Measurements from ENCODE around the gene LTB. TPM values are rescaled to one million over a fixed set of nuclear protein-coding genes. Genes with fewer than 3 reads are reported as not detected.

The LTB gene
- total RNA-seq, 1 donor from 2014 or later, result 155 TPM

DNA sequence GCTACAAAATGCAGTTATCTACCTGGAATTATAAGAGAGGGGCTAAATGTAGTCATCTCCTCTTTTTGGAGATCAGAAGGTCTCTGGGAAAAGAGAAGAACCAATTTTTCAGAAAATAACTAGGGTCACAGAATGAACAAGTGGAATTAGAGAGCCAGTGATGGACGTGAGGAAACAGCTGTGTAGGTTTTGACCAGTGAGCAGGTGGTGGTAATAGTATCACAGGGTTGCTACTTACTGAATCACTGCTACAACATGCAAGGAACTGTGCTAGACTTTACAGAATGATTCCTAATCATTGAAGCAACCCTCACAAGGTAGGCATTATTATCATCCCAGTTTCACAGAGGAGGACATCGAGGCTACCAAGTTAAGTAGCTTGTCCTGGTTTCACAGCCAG, 37.5 kb downstream of the LTB start:
- POLR2A ChIA-PET, result interaction anchor here (8.7 kb wide), 1 partner anchor 52 kb away, joined by 234 read pairs; no protein-coding TSS in a partner anchor

DNA sequence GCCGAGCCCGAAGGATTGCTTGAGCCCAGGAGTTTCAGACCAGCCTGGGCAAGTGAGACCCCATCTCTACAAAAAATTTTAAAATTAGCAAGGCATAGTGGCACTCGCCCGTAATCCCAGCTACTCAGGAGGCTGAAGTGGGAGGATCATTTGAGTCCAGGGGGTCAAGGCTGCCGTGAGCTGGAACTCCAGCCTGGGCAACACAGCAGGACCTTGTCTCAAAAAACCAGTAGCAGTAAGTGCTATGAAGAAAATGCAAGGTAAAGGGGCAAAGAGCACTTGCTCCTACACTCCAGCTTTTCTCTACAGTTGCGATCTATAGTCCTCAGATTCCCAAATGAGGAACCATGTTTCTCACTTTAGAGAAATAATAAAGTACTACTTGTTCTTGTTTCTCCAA, 38.6 kb downstream of the LTB start:
- TF ChIP-seq, protein P1, sequence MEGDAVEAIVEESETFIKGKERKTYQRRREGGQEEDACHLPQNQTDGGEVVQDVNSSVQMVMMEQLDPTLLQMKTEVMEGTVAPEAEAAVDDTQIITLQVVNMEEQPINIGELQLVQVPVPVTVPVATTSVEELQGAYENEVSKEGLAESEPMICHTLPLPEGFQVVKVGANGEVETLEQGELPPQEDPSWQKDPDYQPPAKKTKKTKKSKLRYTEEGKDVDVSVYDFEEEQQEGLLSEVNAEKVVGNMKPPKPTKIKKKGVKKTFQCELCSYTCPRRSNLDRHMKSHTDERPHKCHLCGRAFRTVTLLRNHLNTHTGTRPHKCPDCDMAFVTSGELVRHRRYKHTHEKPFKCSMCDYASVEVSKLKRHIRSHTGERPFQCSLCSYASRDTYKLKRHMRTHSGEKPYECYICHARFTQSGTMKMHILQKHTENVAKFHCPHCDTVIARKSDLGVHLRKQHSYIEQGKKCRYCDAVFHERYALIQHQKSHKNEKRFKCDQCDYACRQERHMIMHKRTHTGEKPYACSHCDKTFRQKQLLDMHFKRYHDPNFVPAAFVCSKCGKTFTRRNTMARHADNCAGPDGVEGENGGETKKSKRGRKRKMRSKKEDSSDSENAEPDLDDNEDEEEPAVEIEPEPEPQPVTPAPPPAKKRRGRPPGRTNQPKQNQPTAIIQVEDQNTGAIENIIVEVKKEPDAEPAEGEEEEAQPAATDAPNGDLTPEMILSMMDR (IDR thresholded peaks at IDR 0.05), result no peak
- Mint-ChIP-seq H3K4me1 (peaks cover 65% of the 10 kb centered on the region), H3K36me3 (ENCODE audit: low read depth) (peaks cover 41% of the 10 kb centered on the region), H3K4me3 (no peak overlapping the region), H3K27me3 (no peaks in the 10 kb centered on the region), H3K9me3 (no peaks in the 10 kb centered on the region), H3K27ac (no peak overlapping the region)
- intact Hi-C loops (cut with micrococcal nuclease), result loop anchor here (10.0 kb wide), 1 partner anchor 651 kb away; the partner anchor contains the start of genes GPSM3 and PBX2
- CTCF ChIA-PET, result interaction anchor here (0.7 to 25.8 kb wide), 3 partner anchors 35 to 74 kb away, joined by 3 to 773 read pairs (median 611); partner anchors contain the start of genes LST1, LTA, LTB and NCR3
- POLR2A ChIA-PET, result interaction anchor here (1.9 to 3.6 kb wide), 3 partner anchors 7 to 49 kb away, joined by 4 to 26 read pairs (median 13); partner anchors contain the start of genes LTB and NCR3
- no peak for DNase-seq
- no peak for ATAC-seq (ENCODE audit: low read depth)

More for the DNA sequence above, 37.5 kb downstream of the LTB start:
- H3K27ac Mint-ChIP-seq, result no peak overlapping the region
- peaks cover 62% of the 10 kb centered on the region for H3K4me1 Mint-ChIP-seq
- intact Hi-C loops (cut with micrococcal nuclease), result loop anchor here (10.0 kb wide), 1 partner anchor 650 kb away; the partner anchor contains the start of genes GPSM3 and PBX2
- TF ChIP-seq, protein P1 (IDR thresholded peaks at IDR 0.05), result no peak
- no peak for DNase-seq
- H3K36me3 Mint-ChIP-seq (ENCODE audit: low read depth), result peaks cover 34% of the 10 kb centered on the region
- ATAC-seq (ENCODE audit: low read depth), result no peak
- peak overlapping the region; percentile 21 for H3K4me3 Mint-ChIP-seq
- H3K27me3 Mint-ChIP-seq, result no peaks in the 10 kb centered on the region
- CTCF ChIA-PET, result interaction anchor here (21.5 to 25.8 kb wide), 2 partner anchors 34 to 53 kb away, joined by 611 to 773 read pairs; partner anchors contain the start of genes LST1, LTA, LTB and NCR3
- no peaks in the 10 kb centered on the region for H3K9me3 Mint-ChIP-seq

DNA sequence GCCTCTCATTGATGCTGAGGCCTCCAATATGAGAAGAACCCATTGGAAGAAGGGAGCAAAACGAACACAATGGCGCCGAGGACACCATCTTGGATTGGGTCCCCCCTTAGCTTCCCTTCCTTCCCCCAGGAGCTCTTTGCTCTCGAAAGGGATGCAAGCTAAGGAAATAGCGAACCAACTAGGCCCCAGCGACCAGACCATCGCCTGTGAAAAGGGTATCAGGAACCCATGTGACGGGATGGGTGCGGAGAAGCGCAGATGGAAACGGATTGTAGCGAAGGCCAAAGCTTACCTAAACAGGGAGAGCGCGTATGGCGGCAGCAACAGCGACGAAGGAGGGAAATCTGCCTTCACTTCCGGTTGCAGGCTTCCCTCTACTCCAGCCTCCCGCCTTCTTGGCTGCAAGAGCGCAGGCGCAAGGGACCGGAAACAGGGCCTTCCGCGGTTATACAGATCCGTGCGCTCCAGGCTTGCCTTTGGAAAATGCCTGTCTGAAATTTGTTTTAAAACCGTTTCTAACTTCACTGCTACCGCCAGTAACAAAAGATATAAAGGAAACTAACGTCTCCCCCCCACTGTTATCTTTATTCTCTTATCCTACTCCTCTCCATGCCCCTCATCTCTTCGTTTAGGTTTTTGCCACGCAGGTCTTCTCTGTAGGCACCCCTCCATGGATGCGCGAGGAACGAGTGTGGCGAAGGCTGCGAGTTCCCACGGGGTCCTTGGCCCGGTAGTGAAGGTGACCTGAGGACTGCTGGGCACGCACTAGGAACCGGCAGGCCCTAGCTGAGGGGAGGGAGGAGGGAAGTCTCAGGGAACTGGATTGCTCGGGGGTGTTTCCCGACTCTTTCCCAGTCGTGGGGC, 40.3 kb downstream of the LTB start, which contains the start of gene DDX39B:
Gene DDX39B (minus strand): TSS at position 346 of the 864 bp plus-strand sequence. CDS start 1,471 bp downstream, outside the sequence.
- Mint-ChIP-seq H3K27ac (peak within 1 kb of the TSS; percentile 97), H3K27me3 (no peaks in the 10 kb centered on the region), H3K4me3 (peak within 1 kb of the TSS; percentile 98), H3K36me3 (ENCODE audit: low read depth) (peaks cover 49% of the 10 kb centered on the region), H3K9me3 (no peaks in the 10 kb centered on the region), H3K4me1 (peaks cover 58% of the 10 kb centered on the region)
- intact Hi-C loops (cut with micrococcal nuclease), result loop anchor here (1.0 to 10.0 kb wide), 4 partner anchors 48 to 653 kb away; partner anchors contain the start of genes BAG6, GPSM3, PBX2 and PRRC2A
- TF ChIP-seq, protein P1 (IDR thresholded peaks at IDR 0.05), result no peak
- ChIA-PET CTCF (interaction anchor here (0.9 to 25.8 kb wide), 7 partner anchors 9 to 321 kb away, joined by 3 to 773 read pairs (median 13); partner anchors contain the start of genes LST1, LTA, LTB and NCR3), POLR2A (interaction anchor here (0.6 to 4.6 kb wide), 48 partner anchors 9 to 985 kb away, joined by 3 to 46 read pairs (median 6); partner anchors contain the start of genes ABHD16A, AIF1, BAG6 and C6orf47)
- DNase-seq (peak; percentile 80), ATAC-seq (ENCODE audit: low read depth) (peak; percentile 77)

DNA sequence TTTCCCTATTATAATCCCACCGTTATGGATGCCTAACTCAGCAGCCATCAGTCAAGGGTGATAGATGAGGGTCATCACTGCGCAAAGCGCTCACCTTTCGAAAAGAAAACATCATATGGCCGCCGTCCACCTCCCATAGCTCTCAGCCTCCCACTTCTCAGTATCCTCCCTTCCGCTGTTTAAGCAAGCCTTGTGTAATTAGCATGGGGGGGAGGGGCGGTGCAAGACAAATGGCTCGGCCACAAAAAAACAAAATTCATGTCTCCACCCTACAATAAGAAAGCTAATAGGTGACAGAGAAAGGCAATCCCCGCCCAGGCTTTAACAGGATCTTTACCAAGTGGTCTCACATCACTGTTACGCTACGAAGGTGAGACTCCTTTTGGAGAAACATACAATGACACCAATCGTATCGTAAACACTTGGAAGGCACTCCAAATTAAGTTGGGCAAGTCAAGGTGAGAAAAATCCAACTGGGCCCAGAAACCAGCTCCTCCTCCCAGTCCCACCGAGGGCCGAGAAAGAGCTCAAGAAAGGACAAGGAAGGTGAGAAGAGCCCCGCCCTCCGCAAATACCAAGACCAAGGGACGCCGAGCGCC, 41.1 kb downstream of the LTB start:
- POLR2A ChIA-PET, result interaction anchor here (0.6 to 4.6 kb wide), 41 partner anchors 10 to 923 kb away, joined by 3 to 46 read pairs (median 6); partner anchors contain the start of genes ABHD16A, AIF1, BAG6 and C6orf47
- Mint-ChIP-seq H3K9me3 (no peaks in the 10 kb centered on the region), H3K36me3 (ENCODE audit: low read depth) (peaks cover 57% of the 10 kb centered on the region), H3K27me3 (no peaks in the 10 kb centered on the region), H3K4me1 (peaks cover 51% of the 10 kb centered on the region), H3K27ac (peak overlapping the region; percentile 97), H3K4me3 (peak overlapping the region; percentile 98)
- CTCF ChIA-PET, result interaction anchor here (0.9 to 25.8 kb wide), 7 partner anchors 10 to 322 kb away, joined by 3 to 773 read pairs (median 13); partner anchors contain the start of genes LST1, LTA, LTB and NCR3
- intact Hi-C loops (cut with micrococcal nuclease), result loop anchor here (1.0 to 10.0 kb wide), 3 partner anchors 47 to 654 kb away; partner anchors contain the start of genes BAG6, GPSM3 and PBX2
- ATAC-seq (ENCODE audit: low read depth) (peak; percentile 16), DNase-seq (peak; percentile 33)
- TF ChIP-seq, protein P1 (IDR thresholded peaks at IDR 0.05), result no peak
